ENCODE results near the gene FXYD4. TPM values are rescaled to one million over a fixed set of nuclear protein-coding genes. Genes with fewer than 3 reads are reported as not detected.
A peak's percentile ranks its signal among the peaks of the same experiment; 100 is the strongest.

Gene FXYD4
- total RNA-seq, 1 experiment from 2014 or later = not detected

GRCh38 chr10:43377424-43377883 lies 6.0 kb downstream of the FXYD4 start:
- Mint-ChIP-seq H3K27me3 (ENCODE audit: insufficient read depth, unreplicated experiment) (no peaks in the 10 kb centered on the region), H3K4me1 (ENCODE audit: low read depth, unreplicated experiment) (peaks cover 44% of the 10 kb centered on the region), H3K4me3 (ENCODE audit: unreplicated experiment) (peak overlapping the region; percentile 2), H3K36me3 (ENCODE audit: insufficient read depth, unreplicated experiment) (peaks cover 16% of the 10 kb centered on the region), H3K27ac (ENCODE audit: unreplicated experiment) (peak overlapping the region; percentile 79), H3K9me3 (ENCODE audit: unreplicated experiment) (no peaks in the 10 kb centered on the region)
- Histone ChIP-seq H3K27me3 (replicated peaks; ENCODE audit: control insufficient read depth, insufficient read depth, low read length) (no peaks in the 10 kb centered on the region), H3K9me3 (no peaks in the 10 kb centered on the region), H3K4me3 (ENCODE audit: low read depth, low read length) (no peak overlapping the region), H3K4me1 (peaks cover 31% of the 10 kb centered on the region), H3K36me3 (ENCODE audit: control insufficient read depth, insufficient read depth, low read length) (no peaks in the 10 kb centered on the region)
- intact Hi-C loops (cut with micrococcal nuclease; ENCODE audit: unreplicated experiment) = no loop called here
- TF ChIP-seq, protein P1, sequence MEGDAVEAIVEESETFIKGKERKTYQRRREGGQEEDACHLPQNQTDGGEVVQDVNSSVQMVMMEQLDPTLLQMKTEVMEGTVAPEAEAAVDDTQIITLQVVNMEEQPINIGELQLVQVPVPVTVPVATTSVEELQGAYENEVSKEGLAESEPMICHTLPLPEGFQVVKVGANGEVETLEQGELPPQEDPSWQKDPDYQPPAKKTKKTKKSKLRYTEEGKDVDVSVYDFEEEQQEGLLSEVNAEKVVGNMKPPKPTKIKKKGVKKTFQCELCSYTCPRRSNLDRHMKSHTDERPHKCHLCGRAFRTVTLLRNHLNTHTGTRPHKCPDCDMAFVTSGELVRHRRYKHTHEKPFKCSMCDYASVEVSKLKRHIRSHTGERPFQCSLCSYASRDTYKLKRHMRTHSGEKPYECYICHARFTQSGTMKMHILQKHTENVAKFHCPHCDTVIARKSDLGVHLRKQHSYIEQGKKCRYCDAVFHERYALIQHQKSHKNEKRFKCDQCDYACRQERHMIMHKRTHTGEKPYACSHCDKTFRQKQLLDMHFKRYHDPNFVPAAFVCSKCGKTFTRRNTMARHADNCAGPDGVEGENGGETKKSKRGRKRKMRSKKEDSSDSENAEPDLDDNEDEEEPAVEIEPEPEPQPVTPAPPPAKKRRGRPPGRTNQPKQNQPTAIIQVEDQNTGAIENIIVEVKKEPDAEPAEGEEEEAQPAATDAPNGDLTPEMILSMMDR (IDR thresholded peaks at IDR 0.05; ENCODE audit: insufficient read depth in 1 of 2, low read depth in 1 of 2, low read length in 1 of 2, severe bottlenecking in 1 of 2, unreplicated experiment in 1 of 2) = peak; percentile 60 to 79
- DNase-seq = peak; percentile 85 to 86
- POLR2A ChIA-PET = no interaction called here
- BruUV-seq (replicated peaks) = no TSS peak
- CTCF ChIA-PET = interaction anchor here (0.6 kb wide), 1 partner anchor 116 kb away, joined by 4 read pairs; no protein-coding TSS in a partner anchor

DNA sequence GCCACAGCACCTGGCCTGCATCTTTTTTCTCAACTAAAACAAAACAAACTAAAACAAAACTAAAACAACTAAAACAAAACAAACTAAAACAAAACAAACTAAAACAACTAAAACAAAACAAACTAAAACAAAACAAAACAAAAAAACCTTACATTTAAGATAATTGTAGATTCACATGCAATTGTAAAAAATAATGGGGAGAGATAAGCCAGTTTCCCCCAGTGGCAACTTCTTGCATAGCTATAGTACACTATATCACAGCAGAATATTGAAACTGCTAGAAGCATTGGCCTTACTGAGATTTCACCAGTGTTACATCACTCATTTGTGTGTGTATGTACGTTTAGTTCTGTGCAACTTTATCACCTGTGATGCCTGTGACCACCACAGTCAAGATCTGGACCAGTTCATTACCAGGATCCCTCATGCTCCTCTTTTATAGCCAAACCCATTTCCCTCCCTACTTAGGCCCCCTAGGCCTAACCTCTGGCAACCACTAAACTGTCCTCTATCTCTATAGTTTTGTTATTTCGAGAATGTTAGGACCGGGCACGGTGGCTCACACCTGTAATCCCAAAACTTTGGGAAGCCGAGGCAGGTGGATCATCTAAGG lies 9.3 kb downstream of the FXYD4 start:
- no peak overlapping the region for H3K4me3 Mint-ChIP-seq (ENCODE audit: unreplicated experiment)
- H3K27ac Mint-ChIP-seq (ENCODE audit: unreplicated experiment) = peak overlapping the region; percentile 94
- H3K4me3 ChIP-seq (ENCODE audit: low read depth, low read length) = no peak overlapping the region
- no peaks in the 10 kb centered on the region for H3K27me3 ChIP-seq (replicated peaks; ENCODE audit: control insufficient read depth, insufficient read depth, low read length)
- peaks cover 52% of the 10 kb centered on the region for H3K4me1 Mint-ChIP-seq (ENCODE audit: low read depth, unreplicated experiment)
- no peaks in the 10 kb centered on the region for H3K9me3 Mint-ChIP-seq (ENCODE audit: unreplicated experiment)
- DNase-seq = peak in 1 of 2 experiments; percentile 80
- ChIA-PET POLR2A (interaction anchor here (0.6 to 0.9 kb wide), 3 partner anchors 29 to 193 kb away, joined by 3 to 11 read pairs (median 4); no protein-coding TSS in a partner anchor), CTCF (interaction anchor here (0.6 to 1.5 kb wide), 4 partner anchors 9 to 327 kb away, joined by 4 to 8 read pairs (median 4); no protein-coding TSS in a partner anchor)
- peaks cover 49% of the 10 kb centered on the region for H3K36me3 Mint-ChIP-seq (ENCODE audit: insufficient read depth, unreplicated experiment)
- intact Hi-C loops (cut with micrococcal nuclease; ENCODE audit: unreplicated experiment) = no loop called here
- no peaks in the 10 kb centered on the region; the same call in 1 of the 2 replicates for H3K36me3 ChIP-seq (ENCODE audit: control insufficient read depth, insufficient read depth, low read length)
- no peaks in the 10 kb centered on the region for H3K27me3 Mint-ChIP-seq (ENCODE audit: insufficient read depth, unreplicated experiment)
- no peaks in the 10 kb centered on the region for H3K9me3 ChIP-seq
- BruUV-seq (replicated peaks) = no TSS peak
- peaks cover 45% of the 10 kb centered on the region for H3K4me1 ChIP-seq
- TF ChIP-seq, protein P1 (IDR thresholded peaks at IDR 0.05; ENCODE audit: insufficient read depth in 1 of 2, low read depth in 1 of 2, low read length in 1 of 2, severe bottlenecking in 1 of 2, unreplicated experiment in 1 of 2) = peak in 1 of 2 experiments; percentile 34

DNA sequence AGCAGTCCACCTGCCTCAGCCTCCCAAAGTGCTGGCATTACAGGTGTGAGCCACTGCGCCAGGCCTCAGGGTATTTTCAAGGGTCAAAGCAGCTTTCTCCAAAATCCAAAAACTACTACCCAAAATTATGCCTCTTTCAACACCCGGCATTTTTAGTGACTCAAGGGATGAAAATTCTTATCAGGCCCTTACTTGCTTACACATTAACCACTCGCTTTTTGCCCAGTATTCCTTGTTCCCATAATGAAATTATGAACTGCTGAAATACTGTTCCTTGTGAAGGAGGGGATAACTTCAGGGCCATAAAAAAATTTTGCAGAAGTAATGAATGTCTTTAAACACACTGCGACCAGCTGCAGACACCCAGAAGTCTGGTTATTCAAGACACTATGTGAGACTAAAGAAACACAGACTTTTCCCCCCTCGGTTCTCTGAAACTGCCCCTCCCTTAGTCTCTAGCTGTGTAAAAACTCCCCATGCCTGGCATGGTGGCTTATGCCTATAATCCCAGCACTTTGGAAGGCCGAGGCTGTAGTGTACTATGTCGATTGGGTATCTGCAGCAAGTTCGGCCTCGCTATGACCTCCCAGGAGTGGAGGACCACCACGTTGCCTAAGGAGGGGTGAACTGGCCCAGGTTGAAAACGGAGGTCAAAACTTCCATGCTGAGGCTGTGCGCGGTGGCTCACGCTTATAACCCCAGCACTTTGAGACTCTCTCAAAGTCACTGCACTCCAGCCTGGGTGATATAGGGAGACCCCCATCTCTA lies 12.0 kb downstream of the FXYD4 start:
- Mint-ChIP-seq H3K27ac (ENCODE audit: unreplicated experiment) (peak overlapping the region; percentile 60), H3K9me3 (ENCODE audit: unreplicated experiment) (no peaks in the 10 kb centered on the region), H3K36me3 (ENCODE audit: insufficient read depth, unreplicated experiment) (peaks cover 70% of the 10 kb centered on the region), H3K4me1 (ENCODE audit: low read depth, unreplicated experiment) (peaks cover 43% of the 10 kb centered on the region), H3K4me3 (ENCODE audit: unreplicated experiment) (peak overlapping the region; percentile 32), H3K27me3 (ENCODE audit: insufficient read depth, unreplicated experiment) (no peaks in the 10 kb centered on the region)
- intact Hi-C loops (cut with micrococcal nuclease; ENCODE audit: unreplicated experiment) = no loop called here
- no peak overlapping the region for H3K4me3 ChIP-seq (ENCODE audit: low read depth, low read length)
- no TSS peak for BruUV-seq (replicated peaks)
- peaks cover 20% of the 10 kb centered on the region for H3K4me1 ChIP-seq
- DNase-seq = no peak
- TF ChIP-seq, protein P1 (IDR thresholded peaks at IDR 0.05; ENCODE audit: insufficient read depth in 1 of 2, low read depth in 1 of 2, low read length in 1 of 2, severe bottlenecking in 1 of 2, unreplicated experiment in 1 of 2) = no peak
- H3K36me3 ChIP-seq (ENCODE audit: control insufficient read depth, insufficient read depth, low read length) = peaks cover 15% of the 10 kb centered on the region
- H3K9me3 ChIP-seq = no peaks in the 10 kb centered on the region
- CTCF ChIA-PET = no interaction called here
- POLR2A ChIA-PET = interaction anchor here (0.5 kb wide), 1 partner anchor 19 kb away, joined by 4 read pairs; no protein-coding TSS in a partner anchor
- H3K27me3 ChIP-seq (replicated peaks; ENCODE audit: control insufficient read depth, insufficient read depth, low read length) = no peaks in the 10 kb centered on the region
